ENCODE data around the gene PTPN12.
A peak's percentile ranks its signal among the peaks of the same experiment; 100 is the strongest.

PTPN12 gene

DNA sequence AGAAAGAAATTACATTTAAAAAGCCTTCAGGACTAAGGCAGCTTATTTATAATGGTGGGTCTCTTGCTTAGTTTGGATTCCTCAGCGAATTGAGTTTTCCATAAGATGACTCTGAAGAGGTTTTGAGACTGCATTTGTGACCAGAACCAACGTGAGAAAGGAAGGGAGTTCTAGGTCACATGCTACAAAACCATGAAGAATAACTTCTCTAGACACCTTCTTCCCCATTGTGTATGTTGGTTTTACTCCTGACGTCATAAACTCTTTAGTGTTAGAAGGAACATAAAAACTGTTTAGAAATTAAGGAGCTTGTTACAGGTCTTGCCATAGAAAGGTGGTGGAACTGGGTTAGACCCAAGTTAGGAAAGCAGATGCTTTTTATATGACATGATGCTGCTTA lies 11.1 kb downstream of the PTPN12 start:
- Mint-ChIP-seq H3K27ac (no peak overlapping the region), H3K36me3 (peaks cover 7 to 15% of the 10 kb centered on the region in 2 donors), H3K4me3 (no peak overlapping the region), H3K9me3 (peaks cover 0 to 6% of the 10 kb centered on the region in 2 donors), H3K4me1 (peaks cover 17 to 29% of the 10 kb centered on the region in 2 donors), H3K27me3 (no peaks in the 10 kb centered on the region)
- DNase-seq, result no peak
- peak in 1 of 2 donors; percentile 39 for ATAC-seq (replicated peaks)

DNA sequence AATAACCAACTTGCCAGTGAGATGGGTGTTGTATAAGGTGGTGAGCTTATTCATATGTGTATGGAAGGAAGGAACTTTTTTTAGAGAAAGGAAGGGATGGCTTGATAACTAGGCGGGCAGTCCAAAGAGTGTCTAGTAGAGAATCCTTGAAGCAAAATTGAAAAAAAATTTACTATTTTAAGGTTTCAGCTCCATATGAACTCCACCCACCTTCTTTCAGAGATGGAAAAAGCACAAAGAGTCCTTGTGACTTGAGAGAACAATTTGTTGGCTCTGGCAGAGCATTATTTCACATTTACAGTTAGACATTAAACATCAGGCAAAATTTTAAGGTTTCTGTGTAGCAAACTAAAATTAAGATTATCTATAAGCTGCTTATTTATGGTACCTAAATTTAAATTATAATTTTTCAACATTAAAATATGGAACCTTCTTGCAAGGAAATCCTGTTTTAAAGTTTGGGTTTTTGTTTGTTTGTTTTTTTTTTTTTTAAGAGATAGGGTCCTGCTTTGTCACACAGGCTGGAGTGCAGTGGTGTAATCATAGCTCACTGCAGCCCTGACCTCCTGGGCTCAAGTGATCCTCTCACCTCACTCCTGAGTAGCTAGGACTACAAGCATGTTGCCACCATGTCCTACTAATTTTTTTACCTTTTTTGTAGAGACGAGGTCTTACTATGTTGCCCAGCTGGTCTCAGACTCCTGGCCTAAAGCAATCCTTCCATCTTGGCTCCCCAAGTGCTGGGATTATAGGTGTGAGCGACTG lies 12.2 kb downstream of the PTPN12 start:
- ATAC-seq (replicated peaks), result no peak
- H3K4me3 Mint-ChIP-seq, result no peak overlapping the region
- H3K27ac Mint-ChIP-seq, result no peak overlapping the region

DNA sequence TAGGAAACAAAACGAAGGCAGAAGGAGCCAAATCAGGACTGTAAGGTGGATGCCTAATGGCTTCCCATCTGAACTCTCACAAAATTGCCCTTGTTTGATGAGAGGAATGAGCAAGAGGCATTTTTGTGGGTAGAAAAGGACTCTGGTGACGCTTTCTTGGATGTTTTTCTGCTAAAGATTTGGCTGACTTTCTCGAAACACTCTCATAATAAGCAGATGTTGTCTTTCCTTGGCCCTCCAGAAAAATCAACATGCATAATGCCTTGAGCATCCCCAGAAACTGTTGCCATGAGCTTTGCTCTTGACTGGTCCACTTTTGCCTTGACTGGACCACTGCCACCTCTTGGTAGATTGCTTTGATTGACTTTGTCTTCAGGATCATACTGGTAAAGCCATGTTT lies 13.5 kb downstream of the PTPN12 start:
- peaks cover 6 to 12% of the 10 kb centered on the region in 2 donors for H3K9me3 Mint-ChIP-seq
- H3K4me1 Mint-ChIP-seq, result peaks cover 14 to 42% of the 10 kb centered on the region in 2 donors
- ATAC-seq (replicated peaks) (no peak), DNase-seq (no peak)
- no peak overlapping the region for H3K4me3 Mint-ChIP-seq
- peaks cover 22 to 35% of the 10 kb centered on the region in 2 donors for H3K36me3 Mint-ChIP-seq
- H3K27me3 Mint-ChIP-seq, result no peaks in the 10 kb centered on the region
- no peak overlapping the region for H3K27ac Mint-ChIP-seq

More for the DNA sequence above, 12.2 kb downstream of the PTPN12 start:
- Mint-ChIP-seq H3K36me3 (peaks cover 13 to 23% of the 10 kb centered on the region in 2 donors), H3K4me1 (peaks cover 13 to 29% of the 10 kb centered on the region in 2 donors), H3K9me3 (peaks cover 6 to 12% of the 10 kb centered on the region in 2 donors), H3K27me3 (no peaks in the 10 kb centered on the region)
- no peak for DNase-seq

DNA sequence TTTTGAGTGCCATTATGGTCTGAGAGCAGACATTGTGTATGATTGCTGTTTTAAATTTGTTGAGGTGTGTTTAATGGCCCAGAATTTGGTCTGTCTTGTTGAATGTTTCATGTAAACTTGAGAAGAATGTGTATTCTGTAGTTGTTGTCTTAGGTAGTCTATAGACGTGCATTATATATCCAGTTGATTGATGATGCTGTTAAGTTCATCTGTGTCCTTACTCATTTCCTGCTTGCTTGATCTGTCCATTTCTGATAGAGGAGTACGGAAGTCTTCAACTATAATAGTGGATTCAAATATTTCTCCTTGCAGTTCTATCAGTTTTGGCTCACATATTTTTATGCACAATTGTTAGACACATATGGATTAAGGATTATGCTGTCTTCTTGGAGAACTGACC lies 16.0 kb downstream of the PTPN12 start:
- Mint-ChIP-seq H3K4me1 (peaks cover 13 to 41% of the 10 kb centered on the region in 2 donors), H3K36me3 (peaks cover 19 to 40% of the 10 kb centered on the region in 2 donors), H3K4me3 (no peak overlapping the region), H3K9me3 (peaks cover 6 to 10% of the 10 kb centered on the region in 2 donors), H3K27ac (no peak overlapping the region), H3K27me3 (no peaks in the 10 kb centered on the region)
- DNase-seq, result no peak
- ATAC-seq (replicated peaks), result no peak

DNA sequence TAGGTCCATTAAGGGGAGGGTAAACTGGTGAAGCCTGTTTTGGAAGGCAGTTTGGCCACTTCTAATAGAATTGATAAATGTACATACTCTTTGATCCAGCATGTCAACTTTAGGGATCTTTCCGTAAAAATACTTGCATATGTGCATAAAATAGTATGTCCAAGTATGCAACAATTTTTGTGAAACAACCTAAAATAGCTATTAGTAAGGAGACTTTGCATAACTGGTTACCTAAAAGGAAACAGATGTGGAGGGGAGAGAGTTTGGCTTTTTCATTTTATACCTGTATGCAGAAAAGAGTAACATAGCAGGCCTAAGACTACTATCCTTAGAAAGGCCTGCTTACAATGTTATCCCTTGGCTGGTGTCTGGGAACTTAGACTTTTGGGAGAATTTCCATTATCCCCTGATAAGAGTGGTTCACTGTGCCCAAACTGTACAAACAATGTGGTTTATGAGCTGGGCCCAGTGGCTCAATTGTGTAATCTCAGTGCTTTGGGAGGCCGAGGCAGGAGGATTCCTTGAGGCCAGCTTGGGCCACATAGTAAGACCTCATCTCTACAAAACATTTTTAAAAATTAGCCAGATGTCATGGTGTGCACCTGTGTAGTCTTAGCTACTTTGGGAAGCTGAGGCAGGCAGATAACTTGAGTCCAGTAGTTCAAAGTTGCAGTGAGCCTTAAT lies 21.3 kb downstream of the PTPN12 start:
- Mint-ChIP-seq H3K36me3 (peaks cover 18 to 26% of the 10 kb centered on the region in 2 donors), H3K4me1 (peaks cover 15 to 62% of the 10 kb centered on the region in 2 donors), H3K4me3 (no peak overlapping the region), H3K9me3 (peaks cover 5% of the 10 kb centered on the region in 2 donors), H3K27ac (no peak overlapping the region), H3K27me3 (no peaks in the 10 kb centered on the region)
- no peak for DNase-seq
- no peak for ATAC-seq (replicated peaks)

DNA sequence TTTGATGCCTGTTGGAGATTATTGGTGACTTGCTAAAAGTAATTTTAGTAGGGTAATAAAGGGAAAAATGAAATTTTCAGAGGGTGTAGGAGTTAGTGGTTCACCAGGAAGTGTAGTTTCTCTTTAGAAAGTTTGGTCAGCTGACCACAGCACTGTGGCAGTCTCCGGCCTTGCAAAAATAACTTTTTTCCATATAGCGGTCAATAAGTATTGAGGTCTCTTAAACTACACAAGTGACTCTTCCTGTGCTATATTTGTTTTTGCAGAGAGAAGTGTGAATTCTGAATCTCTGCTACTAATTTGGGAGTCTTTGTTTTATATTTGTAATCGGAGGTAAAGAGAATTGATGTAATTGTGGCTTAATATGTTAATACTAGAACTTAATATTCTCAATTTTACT lies 24.3 kb downstream of the PTPN12 start:
- no peaks in the 10 kb centered on the region for H3K27me3 Mint-ChIP-seq
- peaks cover 7 to 13% of the 10 kb centered on the region in 2 donors for H3K36me3 Mint-ChIP-seq
- H3K27ac Mint-ChIP-seq, result peak overlapping the region; percentile 85
- DNase-seq (no peak), ATAC-seq (replicated peaks) (peak; percentile 86 to 95)
- H3K9me3 Mint-ChIP-seq, result no peaks in the 10 kb centered on the region
- peak overlapping the region; percentile 7 to 47 for H3K4me3 Mint-ChIP-seq
- H3K4me1 Mint-ChIP-seq, result peaks cover 10 to 48% of the 10 kb centered on the region in 2 donors

DNA sequence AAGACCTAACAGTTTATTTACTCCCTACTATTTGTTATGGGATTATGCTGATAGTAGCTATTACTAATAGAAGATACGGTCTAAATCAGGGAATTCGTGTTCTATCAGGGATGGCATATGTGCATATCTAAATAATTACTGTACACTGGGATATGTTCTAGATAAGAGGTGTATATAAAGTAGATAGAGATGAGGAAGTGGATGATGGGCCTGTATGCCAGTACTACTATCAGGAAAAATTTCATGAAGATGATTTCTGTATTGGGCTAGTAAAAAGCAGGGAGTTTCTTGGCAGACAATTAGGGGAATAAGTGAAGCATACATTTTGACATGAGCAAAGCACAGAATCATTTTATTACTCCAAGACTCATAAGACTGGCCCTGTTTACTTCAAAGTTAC lies 26.2 kb downstream of the PTPN12 start:
- ATAC-seq (replicated peaks) (no peak), DNase-seq (no peak)
- H3K9me3 Mint-ChIP-seq, result no peaks in the 10 kb centered on the region
- no peak overlapping the region for H3K27ac Mint-ChIP-seq
- no peaks in the 10 kb centered on the region for H3K27me3 Mint-ChIP-seq
- H3K4me1 Mint-ChIP-seq, result peaks cover 10 to 47% of the 10 kb centered on the region in 2 donors
- peaks cover 4 to 7% of the 10 kb centered on the region in 2 donors for H3K36me3 Mint-ChIP-seq
- H3K4me3 Mint-ChIP-seq, result no peak overlapping the region

DNA sequence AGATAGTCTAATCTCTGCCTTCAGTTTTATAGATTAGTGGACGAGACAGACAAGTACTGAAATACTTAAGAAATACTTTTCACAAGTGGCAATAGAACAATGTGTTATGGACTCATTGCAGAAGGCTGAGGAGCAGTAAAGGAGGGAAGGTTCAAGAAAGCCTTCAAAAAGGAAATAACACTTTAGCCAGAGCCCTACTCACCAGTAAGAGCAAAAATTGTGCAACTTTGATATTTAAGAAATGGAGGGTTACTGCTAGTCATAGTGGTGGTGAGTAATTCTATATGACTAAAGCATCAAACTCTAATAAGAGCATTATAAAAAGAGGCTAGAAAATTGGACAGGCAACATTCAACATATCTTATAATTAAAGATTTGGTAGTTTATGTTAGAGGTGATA lies 28.8 kb downstream of the PTPN12 start:
- no peak overlapping the region for H3K4me3 Mint-ChIP-seq
- H3K27ac Mint-ChIP-seq, result no peak overlapping the region
- H3K9me3 Mint-ChIP-seq, result no peaks in the 10 kb centered on the region
- no peaks in the 10 kb centered on the region for H3K27me3 Mint-ChIP-seq
- peaks cover 4 to 33% of the 10 kb centered on the region in 2 donors for H3K4me1 Mint-ChIP-seq
- no peak for ATAC-seq (replicated peaks)
- peaks cover 4 to 7% of the 10 kb centered on the region in 2 donors for H3K36me3 Mint-ChIP-seq
- no peak for DNase-seq

DNA sequence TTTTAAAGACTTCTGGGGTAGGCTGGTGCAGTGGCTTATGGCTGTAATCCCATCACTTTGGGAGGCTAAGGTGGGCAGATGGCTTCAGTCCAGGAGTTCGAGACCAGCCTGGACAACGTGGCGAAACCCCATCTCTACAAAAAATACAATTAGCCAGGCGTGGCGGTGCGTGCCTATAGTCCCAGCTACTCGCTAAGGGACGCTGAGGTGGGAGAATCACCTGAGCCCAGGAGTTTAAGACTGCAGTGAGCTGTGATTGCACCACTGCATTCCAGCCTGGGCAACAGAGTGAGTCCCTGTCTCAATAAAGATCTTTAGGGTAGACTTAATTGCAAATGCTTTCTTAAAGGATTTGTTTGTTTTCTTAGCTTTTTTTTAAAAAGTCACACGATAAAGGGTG lies 29.3 kb downstream of the PTPN12 start:
- no peak for DNase-seq
- no peak for ATAC-seq (replicated peaks)
- H3K4me3 Mint-ChIP-seq, result no peak overlapping the region
- no peaks in the 10 kb centered on the region for H3K27me3 Mint-ChIP-seq
- peaks cover 0 to 28% of the 10 kb centered on the region in 2 donors for H3K4me1 Mint-ChIP-seq
- H3K36me3 Mint-ChIP-seq, result peaks cover 4 to 7% of the 10 kb centered on the region in 2 donors
- H3K27ac Mint-ChIP-seq, result no peak overlapping the region
- H3K9me3 Mint-ChIP-seq, result no peaks in the 10 kb centered on the region

DNA sequence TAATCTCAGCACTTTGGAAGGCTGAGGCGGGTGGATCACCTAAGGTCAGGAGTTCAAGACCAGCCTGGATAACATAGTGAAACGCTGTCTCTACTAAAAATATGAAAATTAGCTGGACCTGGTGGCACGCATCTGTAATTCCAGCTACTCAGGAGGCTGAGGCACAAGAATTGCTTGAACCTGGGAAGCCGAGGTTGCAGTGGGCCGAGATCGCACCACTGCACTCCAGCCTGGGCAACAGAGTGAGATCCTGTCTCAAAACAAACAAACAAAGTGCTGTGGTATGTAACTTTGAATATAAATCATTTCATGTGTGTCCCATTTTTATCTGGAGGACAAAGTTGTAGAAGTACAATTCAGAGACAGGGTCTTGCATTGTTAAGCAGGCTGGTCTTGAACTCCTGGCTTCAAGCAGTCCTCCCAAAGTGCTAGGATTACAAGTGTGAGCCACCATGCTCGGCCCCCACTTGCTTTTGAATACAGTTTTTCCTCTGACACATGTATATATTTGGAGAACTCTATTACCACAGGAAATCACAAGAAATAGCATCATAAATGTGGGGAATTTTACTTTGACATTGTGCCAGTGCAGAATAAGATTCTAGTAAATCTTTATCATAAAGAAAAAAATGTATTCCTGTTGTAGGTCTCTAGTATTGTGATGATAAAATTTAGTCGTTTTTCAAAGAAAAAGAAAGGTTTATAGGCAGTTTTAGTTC lies 32.6 kb downstream of the PTPN12 start:
- Mint-ChIP-seq H3K27ac (no peak overlapping the region), H3K4me1 (peaks cover 0 to 9% of the 10 kb centered on the region in 2 donors), H3K27me3 (no peaks in the 10 kb centered on the region), H3K9me3 (no peaks in the 10 kb centered on the region), H3K4me3 (no peak overlapping the region), H3K36me3 (peaks cover 16 to 23% of the 10 kb centered on the region in 2 donors)
- ATAC-seq (replicated peaks) (no peak), DNase-seq (no peak)

DNA sequence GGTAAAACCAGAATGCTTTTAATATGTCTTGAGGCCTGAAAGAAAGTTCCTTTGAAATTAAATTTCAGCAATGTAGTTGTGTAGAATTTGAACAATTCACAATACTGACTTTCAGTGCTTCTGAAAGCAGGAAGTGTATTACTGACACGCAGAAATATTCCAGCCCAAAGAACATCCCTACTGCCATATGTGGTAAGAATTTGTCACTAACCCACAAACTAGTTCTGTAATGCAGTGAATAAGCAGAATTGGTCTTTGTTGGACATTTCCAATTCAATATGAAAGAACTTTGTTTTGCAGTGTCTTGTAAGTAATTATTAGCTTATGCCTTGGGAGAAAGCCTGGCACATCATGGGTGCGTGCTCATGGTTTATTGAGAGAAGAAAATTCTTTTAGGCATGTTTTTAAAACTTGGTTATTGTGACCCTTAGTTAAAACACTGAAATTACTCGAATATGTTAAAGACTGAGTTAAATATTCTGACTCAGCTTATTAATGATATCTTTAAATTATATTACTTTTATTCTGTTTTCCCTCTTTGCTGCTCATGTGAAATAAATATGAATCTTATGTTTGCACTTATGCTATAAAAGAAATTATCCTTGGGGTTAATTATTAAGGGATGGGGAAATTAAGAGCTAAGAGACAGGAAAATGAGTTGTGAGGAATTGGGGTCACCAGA lies 33.4 kb downstream of the PTPN12 start:
- H3K4me1 Mint-ChIP-seq, result peaks cover 2 to 9% of the 10 kb centered on the region in 2 donors
- DNase-seq, result no peak

DNA sequence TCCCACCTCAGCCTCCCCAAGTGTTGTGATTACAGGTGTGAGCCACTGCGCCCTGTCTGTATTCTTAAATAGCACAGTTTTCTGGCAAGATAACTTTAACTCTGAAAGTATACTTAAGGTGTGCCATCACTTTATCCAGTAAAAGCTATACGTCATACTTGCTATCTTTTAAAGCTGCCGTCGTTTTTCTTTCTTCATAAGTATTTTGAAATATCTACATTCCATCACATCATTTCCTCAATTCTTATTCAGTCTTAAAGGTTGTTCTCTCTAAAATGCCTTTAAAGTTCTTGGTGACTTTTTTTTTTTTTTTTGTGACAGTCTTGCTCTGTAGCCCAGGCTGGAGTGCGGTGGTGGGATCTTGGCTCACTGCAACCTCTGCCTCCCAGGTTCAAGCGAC lies 34.7 kb downstream of the PTPN12 start:
- Mint-ChIP-seq H3K27ac (no peak overlapping the region), H3K4me3 (no peak overlapping the region), H3K27me3 (no peaks in the 10 kb centered on the region), H3K4me1 (peaks cover 0 to 2% of the 10 kb centered on the region in 2 donors), H3K9me3 (no peaks in the 10 kb centered on the region), H3K36me3 (peaks cover 15 to 27% of the 10 kb centered on the region in 2 donors)
- no peak for ATAC-seq (replicated peaks)
- no peak for DNase-seq

More for the DNA sequence above, 33.4 kb downstream of the PTPN12 start:
- Mint-ChIP-seq H3K27ac (no peak overlapping the region), H3K36me3 (peaks cover 15 to 23% of the 10 kb centered on the region in 2 donors), H3K9me3 (no peaks in the 10 kb centered on the region), H3K4me3 (no peak overlapping the region), H3K27me3 (no peaks in the 10 kb centered on the region)
- ATAC-seq (replicated peaks), result peak; percentile 61 to 67

DNA sequence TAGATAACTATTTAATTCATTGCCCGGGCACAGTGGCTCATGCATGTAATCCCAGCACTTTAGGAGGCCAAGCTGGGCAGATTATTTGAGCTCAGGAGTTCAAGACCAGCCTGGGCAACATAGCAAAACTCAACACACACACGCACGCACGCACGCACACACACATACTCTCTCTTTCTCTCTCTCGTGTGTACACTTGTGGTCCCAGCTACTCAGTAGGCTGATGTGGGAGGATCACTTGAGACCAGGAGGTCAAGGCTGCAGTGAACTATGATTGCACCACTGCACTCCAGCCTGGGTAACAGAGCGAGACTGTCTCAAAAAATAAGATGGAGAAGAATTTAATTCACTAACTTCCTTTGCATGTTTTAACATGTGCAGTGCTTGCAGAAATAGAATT lies 38.1 kb downstream of the PTPN12 start:
- peaks cover 16 to 34% of the 10 kb centered on the region in 2 donors for H3K36me3 Mint-ChIP-seq
- no peaks in the 10 kb centered on the region for H3K27me3 Mint-ChIP-seq
- DNase-seq (no peak), ATAC-seq (replicated peaks) (no peak)
- H3K4me1 Mint-ChIP-seq, result peaks cover 0 to 2% of the 10 kb centered on the region in 2 donors
- no peaks in the 10 kb centered on the region for H3K9me3 Mint-ChIP-seq
- H3K27ac Mint-ChIP-seq, result no peak overlapping the region
- H3K4me3 Mint-ChIP-seq, result no peak overlapping the region

DNA sequence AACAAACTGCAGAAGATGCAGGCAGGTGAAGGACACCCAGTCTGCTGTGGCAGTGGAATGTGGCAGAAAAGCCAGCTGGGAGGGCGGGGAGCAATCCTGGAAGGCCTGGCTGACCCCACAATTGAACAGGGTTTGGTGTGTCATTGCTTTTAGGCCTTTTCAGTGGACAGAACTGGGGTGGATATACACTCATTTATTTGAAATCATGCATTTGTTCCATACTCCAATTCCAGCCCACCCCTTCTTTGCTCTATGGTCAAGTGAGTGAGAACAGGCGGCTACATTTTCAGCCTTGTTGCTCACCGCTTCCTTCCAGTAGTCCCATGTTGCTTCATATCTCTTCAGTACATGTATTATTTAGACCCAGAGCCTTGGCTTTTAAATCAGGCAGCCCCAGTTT lies 39.8 kb downstream of the PTPN12 start:
- Mint-ChIP-seq H3K27me3 (no peaks in the 10 kb centered on the region), H3K27ac (no peak overlapping the region), H3K36me3 (peaks cover 19 to 34% of the 10 kb centered on the region in 2 donors), H3K4me1 (peaks cover 0 to 2% of the 10 kb centered on the region in 2 donors), H3K9me3 (no peaks in the 10 kb centered on the region), H3K4me3 (no peak overlapping the region)
- DNase-seq, result no peak
- ATAC-seq (replicated peaks), result no peak
